ENCODE measurements around the gene HGS. TPM values are rescaled to one million over a fixed set of nuclear protein-coding genes. Genes with fewer than 3 reads are reported as not detected.
A peak's percentile ranks its signal among the peaks of the same experiment; 100 is the strongest.

The HGS gene
- total and polyA plus RNA-seq, 2 of the 8 experiments (the other 6 are each of a cell fraction or from before 2014, with no cell fraction given) = 80.8 to 99.7 TPM

GRCh38 chr17:81636505-81637288 lies 47.1 kb upstream of the HGS start, which contains the start of the genes NPLOC4 and TSPAN10 (continued):
- TF ChIP-seq, protein P1, sequence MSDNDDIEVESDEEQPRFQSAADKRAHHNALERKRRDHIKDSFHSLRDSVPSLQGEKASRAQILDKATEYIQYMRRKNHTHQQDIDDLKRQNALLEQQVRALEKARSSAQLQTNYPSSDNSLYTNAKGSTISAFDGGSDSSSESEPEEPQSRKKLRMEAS (IDR thresholded peaks at IDR 0.05) = peak; percentile 58; the same call in 1 of the 2 replicates
- TF ChIP-seq POU5F1 (IDR thresholded peaks at IDR 0.05; ENCODE audit: low read depth, low read length) (no peak), RXRA (IDR thresholded peaks at IDR 0.05; ENCODE audit: insufficient read depth, low read depth, low read length) (no peak), TAF1 (IDR thresholded peaks at IDR 0.05; ENCODE audit: low read depth, low read length) (peak; percentile 99), EZH2 (IDR thresholded peaks at IDR 0.05; ENCODE audit: low read depth, low read length, severe bottlenecking) (no peak), YY1 (IDR thresholded peaks at IDR 0.05; ENCODE audit: low read depth, low read length) (peak; percentile 81), E2F6 (IDR thresholded peaks at IDR 0.05) (0 out of 2 replicates have a peak, but pooled peaks have one; percentile 14), TCF12 (IDR thresholded peaks at IDR 0.05; ENCODE audit: low read depth, low read length) (peak; percentile 37; the same call in 1 of the 2 replicates), NANOG (IDR thresholded peaks at IDR 0.05; ENCODE audit: insufficient read depth, low read depth, low read length, poor library complexity, severe bottlenecking) (peak; percentile 58), SIX5 (IDR thresholded peaks at IDR 0.05; ENCODE audit: low read depth, low read length) (no peak), BCL11A (IDR thresholded peaks at IDR 0.05; ENCODE audit: low read depth in 2 of 2, low read length in 2 of 2) (no peak), SUZ12 (IDR thresholded peaks at IDR 0.05; ENCODE audit: low read length) (no peak), SRF (IDR thresholded peaks at IDR 0.05; ENCODE audit: low read depth, low read length) (peak; percentile 50), BACH1 (IDR thresholded peaks at IDR 0.05; ENCODE audit: low read length) (no peak), RFX5 (IDR thresholded peaks at IDR 0.05; ENCODE audit: borderline replicate concordance, low read depth, low read length) (no peak), KDM1A (IDR thresholded peaks at IDR 0.05; ENCODE audit: borderline replicate concordance, low read length) (no peak), GTF2F1 (IDR thresholded peaks at IDR 0.05; ENCODE audit: borderline replicate concordance, low read depth, low read length) (no peak), BRCA1 (IDR thresholded peaks at IDR 0.05; ENCODE audit: low read depth, low read length) (no peak), SP1 (IDR thresholded peaks at IDR 0.05; ENCODE audit: low read depth, low read length) (peak; percentile 64; the same call in 1 of the 2 replicates), CREB1 (IDR thresholded peaks at IDR 0.05) (peak; percentile 70), RNF2 (IDR thresholded peaks at IDR 0.05; ENCODE audit: borderline replicate concordance, low read depth, low read length, missing control alignments, poor library complexity, severe bottlenecking) (no peak), POLR2A (IDR thresholded peaks at IDR 0.05; ENCODE audit: control extremely low read depth in 1 of 2, low read depth in 2 of 2, low read length in 2 of 2) (peak in 1 of 2 experiments; percentile 92; a peak in 2 of 3 replicates), SP4 (IDR thresholded peaks at IDR 0.05; ENCODE audit: low read length) (0 out of 2 replicates have a peak, but pooled peaks have one; percentile 42), HDAC2 (IDR thresholded peaks at IDR 0.05; ENCODE audit: borderline replicate concordance in 1 of 2, low read depth in 2 of 2, low read length in 2 of 2) (no peak; a peak in 1 of 4 replicates)

Data from H1 (cell line).